GM12878 (cell line): ENCODE data around the gene DCDC2C.

ENCODE experiments used
- POLR2AphosphoS2 ChIP-seq: IDR thresholded peaks from 2 replicates; pipeline ENCODE4 v1.6.1; 2011; ENCODE audit warnings: low read depth, mild to moderate bottlenecking, low read length, improper control_type of control experiment, moderate library complexity
- ZNF207 ChIP-seq: fragments of 450-650 bp; IDR thresholded peaks from 2 replicates; pipeline ENCODE4 v1.6.1; 2014; ENCODE audit warnings: antibody characterized with exemption, mild to moderate bottlenecking, borderline replicate concordance
- TF ChIP-seq, protein P1 (sequence below): fragments of 450-650 bp; IDR thresholded peaks from 2 replicates; pipeline ENCODE4 v1.6.1; 2016; ENCODE audit warnings: mild to moderate bottlenecking, moderate library complexity, borderline replicate concordance
- TF ChIP-seq, protein P2 (sequence below): fragments of 450-650 bp; IDR thresholded peaks from 2 replicates; pipeline ENCODE4 v1.6.1; 2017; ENCODE audit warnings: mild to moderate bottlenecking, low read depth, inconsistent platforms; ENCODE audit not compliant: poor library complexity, severe bottlenecking
- TF ChIP-seq, protein P3 (sequence below): fragments of 450-650 bp; IDR thresholded peaks from 2 replicates; pipeline ENCODE4 v1.6.1; 2018; ENCODE audit warnings: borderline replicate concordance, mild to moderate bottlenecking; ENCODE audit not compliant: partially characterized antibody
- TF ChIP-seq, protein P4 (sequence below), 3 experiments: IDR thresholded peaks in 2 of 3; conservative IDR thresholded peaks in 1 of 3; 2 replicates each; pipeline ENCODE4 v1.5.1; 2011; ENCODE audit warnings: low read depth in 3 of 3, low read length in 3 of 3, mild to moderate bottlenecking in 3 of 3, control low read depth in 2 of 3, moderate library complexity in 2 of 3, inconsistent platforms in 1 of 3, mixed read lengths in 1 of 3; ENCODE audit not compliant: control insufficient read depth in 2 of 3, insufficient read depth in 1 of 3; ENCODE audit errors: extremely low read depth in 1 of 3

DNA sequence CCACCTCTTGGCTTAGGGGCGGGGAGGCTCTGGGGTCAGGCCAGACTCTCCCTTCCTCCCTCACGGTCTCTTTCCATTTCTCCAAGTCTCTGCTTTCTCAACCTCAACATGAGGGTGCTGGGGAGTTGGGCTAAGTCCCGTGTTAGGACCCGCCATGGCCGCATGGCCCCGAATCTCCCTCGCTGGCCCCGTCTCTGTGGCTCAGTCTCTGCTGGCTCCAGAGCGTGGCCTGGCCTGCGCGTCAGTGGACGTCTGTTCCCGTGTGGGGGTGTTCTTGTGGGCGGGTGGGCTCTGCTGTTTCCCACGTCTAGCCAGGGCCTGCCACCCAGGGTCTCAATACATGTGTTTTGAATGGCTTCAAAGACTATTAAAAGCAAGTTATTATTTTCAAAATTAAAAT lies 33.0 kb upstream of the DCDC2C start:
- TF ChIP-seq ZNF207 (no peak), POLR2AphosphoS2 (no peak)
- TF ChIP-seq, protein P1, sequence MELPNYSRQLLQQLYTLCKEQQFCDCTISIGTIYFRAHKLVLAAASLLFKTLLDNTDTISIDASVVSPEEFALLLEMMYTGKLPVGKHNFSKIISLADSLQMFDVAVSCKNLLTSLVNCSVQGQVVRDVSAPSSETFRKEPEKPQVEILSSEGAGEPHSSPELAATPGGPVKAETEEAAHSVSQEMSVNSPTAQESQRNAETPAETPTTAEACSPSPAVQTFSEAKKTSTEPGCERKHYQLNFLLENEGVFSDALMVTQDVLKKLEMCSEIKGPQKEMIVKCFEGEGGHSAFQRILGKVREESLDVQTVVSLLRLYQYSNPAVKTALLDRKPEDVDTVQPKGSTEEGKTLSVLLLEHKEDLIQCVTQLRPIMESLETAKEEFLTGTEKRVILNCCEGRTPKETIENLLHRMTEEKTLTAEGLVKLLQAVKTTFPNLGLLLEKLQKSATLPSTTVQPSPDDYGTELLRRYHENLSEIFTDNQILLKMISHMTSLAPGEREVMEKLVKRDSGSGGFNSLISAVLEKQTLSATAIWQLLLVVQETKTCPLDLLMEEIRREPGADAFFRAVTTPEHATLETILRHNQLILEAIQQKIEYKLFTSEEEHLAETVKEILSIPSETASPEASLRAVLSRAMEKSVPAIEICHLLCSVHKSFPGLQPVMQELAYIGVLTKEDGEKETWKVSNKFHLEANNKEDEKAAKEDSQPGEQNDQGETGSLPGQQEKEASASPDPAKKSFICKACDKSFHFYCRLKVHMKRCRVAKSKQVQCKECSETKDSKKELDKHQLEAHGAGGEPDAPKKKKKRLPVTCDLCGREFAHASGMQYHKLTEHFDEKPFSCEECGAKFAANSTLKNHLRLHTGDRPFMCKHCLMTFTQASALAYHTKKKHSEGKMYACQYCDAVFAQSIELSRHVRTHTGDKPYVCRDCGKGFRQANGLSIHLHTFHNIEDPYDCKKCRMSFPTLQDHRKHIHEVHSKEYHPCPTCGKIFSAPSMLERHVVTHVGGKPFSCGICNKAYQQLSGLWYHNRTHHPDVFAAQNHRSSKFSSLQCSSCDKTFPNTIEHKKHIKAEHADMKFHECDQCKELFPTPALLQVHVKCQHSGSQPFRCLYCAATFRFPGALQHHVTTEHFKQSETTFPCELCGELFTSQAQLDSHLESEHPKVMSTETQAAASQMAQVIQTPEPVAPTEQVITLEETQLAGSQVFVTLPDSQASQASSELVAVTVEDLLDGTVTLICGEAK = no peak
- TF ChIP-seq, protein P2, sequence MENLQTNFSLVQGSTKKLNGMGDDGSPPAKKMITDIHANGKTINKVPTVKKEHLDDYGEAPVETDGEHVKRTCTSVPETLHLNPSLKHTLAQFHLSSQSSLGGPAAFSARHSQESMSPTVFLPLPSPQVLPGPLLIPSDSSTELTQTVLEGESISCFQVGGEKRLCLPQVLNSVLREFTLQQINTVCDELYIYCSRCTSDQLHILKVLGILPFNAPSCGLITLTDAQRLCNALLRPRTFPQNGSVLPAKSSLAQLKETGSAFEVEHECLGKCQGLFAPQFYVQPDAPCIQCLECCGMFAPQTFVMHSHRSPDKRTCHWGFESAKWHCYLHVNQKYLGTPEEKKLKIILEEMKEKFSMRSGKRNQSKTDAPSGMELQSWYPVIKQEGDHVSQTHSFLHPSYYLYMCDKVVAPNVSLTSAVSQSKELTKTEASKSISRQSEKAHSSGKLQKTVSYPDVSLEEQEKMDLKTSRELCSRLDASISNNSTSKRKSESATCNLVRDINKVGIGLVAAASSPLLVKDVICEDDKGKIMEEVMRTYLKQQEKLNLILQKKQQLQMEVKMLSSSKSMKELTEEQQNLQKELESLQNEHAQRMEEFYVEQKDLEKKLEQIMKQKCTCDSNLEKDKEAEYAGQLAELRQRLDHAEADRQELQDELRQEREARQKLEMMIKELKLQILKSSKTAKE = no peak
- TF ChIP-seq, protein P3, sequence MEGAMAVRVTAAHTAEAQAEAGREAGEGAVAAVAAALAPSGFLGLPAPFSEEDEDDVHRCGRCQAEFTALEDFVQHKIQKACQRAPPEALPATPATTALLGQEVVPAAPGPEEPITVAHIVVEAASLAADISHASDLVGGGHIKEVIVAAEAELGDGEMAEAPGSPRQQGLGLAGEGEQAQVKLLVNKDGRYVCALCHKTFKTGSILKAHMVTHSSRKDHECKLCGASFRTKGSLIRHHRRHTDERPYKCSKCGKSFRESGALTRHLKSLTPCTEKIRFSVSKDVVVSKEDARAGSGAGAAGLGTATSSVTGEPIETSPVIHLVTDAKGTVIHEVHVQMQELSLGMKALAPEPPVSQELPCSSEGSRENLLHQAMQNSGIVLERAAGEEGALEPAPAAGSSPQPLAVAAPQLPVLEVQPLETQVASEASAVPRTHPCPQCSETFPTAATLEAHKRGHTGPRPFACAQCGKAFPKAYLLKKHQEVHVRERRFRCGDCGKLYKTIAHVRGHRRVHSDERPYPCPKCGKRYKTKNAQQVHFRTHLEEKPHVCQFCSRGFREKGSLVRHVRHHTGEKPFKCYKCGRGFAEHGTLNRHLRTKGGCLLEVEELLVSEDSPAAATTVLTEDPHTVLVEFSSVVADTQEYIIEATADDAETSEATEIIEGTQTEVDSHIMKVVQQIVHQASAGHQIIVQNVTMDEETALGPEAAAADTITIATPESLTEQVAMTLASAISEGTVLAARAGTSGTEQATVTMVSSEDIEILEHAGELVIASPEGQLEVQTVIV = no peak
- TF ChIP-seq, protein P4, sequence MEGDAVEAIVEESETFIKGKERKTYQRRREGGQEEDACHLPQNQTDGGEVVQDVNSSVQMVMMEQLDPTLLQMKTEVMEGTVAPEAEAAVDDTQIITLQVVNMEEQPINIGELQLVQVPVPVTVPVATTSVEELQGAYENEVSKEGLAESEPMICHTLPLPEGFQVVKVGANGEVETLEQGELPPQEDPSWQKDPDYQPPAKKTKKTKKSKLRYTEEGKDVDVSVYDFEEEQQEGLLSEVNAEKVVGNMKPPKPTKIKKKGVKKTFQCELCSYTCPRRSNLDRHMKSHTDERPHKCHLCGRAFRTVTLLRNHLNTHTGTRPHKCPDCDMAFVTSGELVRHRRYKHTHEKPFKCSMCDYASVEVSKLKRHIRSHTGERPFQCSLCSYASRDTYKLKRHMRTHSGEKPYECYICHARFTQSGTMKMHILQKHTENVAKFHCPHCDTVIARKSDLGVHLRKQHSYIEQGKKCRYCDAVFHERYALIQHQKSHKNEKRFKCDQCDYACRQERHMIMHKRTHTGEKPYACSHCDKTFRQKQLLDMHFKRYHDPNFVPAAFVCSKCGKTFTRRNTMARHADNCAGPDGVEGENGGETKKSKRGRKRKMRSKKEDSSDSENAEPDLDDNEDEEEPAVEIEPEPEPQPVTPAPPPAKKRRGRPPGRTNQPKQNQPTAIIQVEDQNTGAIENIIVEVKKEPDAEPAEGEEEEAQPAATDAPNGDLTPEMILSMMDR (IDR thresholded peaks at IDR 0.05 in 2 of 3, conservative IDR thresholded peaks at IDR 0.05 in 1 of 3; ENCODE audit: control insufficient read depth in 2 of 3, extremely low read depth in 1 of 3, insufficient read depth in 1 of 3, low read depth in 3 of 3, low read length in 3 of 3) = no peak
